Gastrocnemius medialis (tissue), 4 donors: ENCODE data around the gene AREL1. TPM values are rescaled to one million over a fixed set of nuclear protein-coding genes. Genes with fewer than 3 reads are reported as not detected.

ENCODE experiments used
- total RNA-seq, 4 donors: library from RNA; depleted of rRNA; stranded (reverse); fragments of >200 nt; gene quantifications; one replicate each; pipeline versions ENCODE4 v1.1.0 to v1.2.3, GENCODE V29; 2016

AREL1 gene
- total RNA-seq, 4 donors from 2014 or later: 14.7 to 30.1 (median 22.1) TPM

Other genes starting within 250 kb of the AREL1 start
- 100 to 1,000 TPM in 1 of 4 donors, 10 to 100 TPM in 3; 75.9 to 176 (median 92.9) TPM for gene NPC2, start 219.8 kb downstream of the AREL1 start, total RNA-seq
- gene ISCA2, start 219.3 kb downstream of the AREL1 start, total RNA-seq: 10 to 100 TPM in 3 of 4 donors, 1 to 10 TPM in 1; 9.9 to 11.6 (median 11.4) TPM
- 10 to 100 TPM; 19.8 to 51.9 (median 28.8) TPM for gene LTBP2, start 100.8 kb downstream of the AREL1 start, total RNA-seq
- gene FCF1, start 64 bp upstream of the AREL1 start, total RNA-seq: 10 to 100 TPM; 15.1 to 22.9 (median 18.6) TPM
- 10 to 100 TPM; 22.2 to 29.2 (median 25.8) TPM for gene YLPM1, start 50.2 kb upstream of the AREL1 start, total RNA-seq
- gene PROX2, start 163.1 kb upstream of the AREL1 start, total RNA-seq: not detected
- gene DLST, start 168.8 kb upstream of the AREL1 start, total RNA-seq: 100 to 1,000 TPM in 2 of 4 donors, 10 to 100 TPM in 2; 71.3 to 157 (median 105) TPM
- 10 to 100 TPM; 11.7 to 34.4 (median 18.7) TPM for gene RPS6KL1, start 210.2 kb upstream of the AREL1 start, total RNA-seq
- gene PGF, start 242.5 kb upstream of the AREL1 start, total RNA-seq: 1 to 10 TPM; 2.2 to 7.8 (median 3.8) TPM